ENCODE measurements around the gene USPL1.

- TF ChIP-seq YY1 (IDR thresholded peaks at IDR 0.05; ENCODE audit: insufficient read depth, insufficient read length) = no peak
- no peak for TF ChIP-seq SUZ12 (IDR thresholded peaks at IDR 0.05; ENCODE audit: extremely low read depth, insufficient read depth, insufficient read length)
Observed at GRCh38 chr13:30584051-30584731, 33.5 kb upstream of the USPL1 start.
